DND-41 (cell line): ENCODE results near the gene IFI6.
"Not testable (repeated sequence)": the region's sequence is repeated elsewhere in the genome, so short reads cannot be mapped to it uniquely, and the experiment has no call there.

ENCODE experiments used
- CTCF ChIP-seq: IDR thresholded peaks from 2 replicates; pipeline ENCODE4 v1.5.1; 2012; ENCODE audit warnings: borderline replicate concordance, low read length, moderate library complexity, mild to moderate bottlenecking; ENCODE audit not compliant: poor library complexity, severe bottlenecking; ENCODE audit errors: extremely low read depth
- EZH2 ChIP-seq: IDR thresholded peaks from 3 replicates; pipeline ENCODE4 v1.6.1; 2012; ENCODE audit warnings: borderline replicate concordance, low read depth, mild to moderate bottlenecking, moderate library complexity, low read length, inconsistent platforms; ENCODE audit not compliant: severe bottlenecking

DNA sequence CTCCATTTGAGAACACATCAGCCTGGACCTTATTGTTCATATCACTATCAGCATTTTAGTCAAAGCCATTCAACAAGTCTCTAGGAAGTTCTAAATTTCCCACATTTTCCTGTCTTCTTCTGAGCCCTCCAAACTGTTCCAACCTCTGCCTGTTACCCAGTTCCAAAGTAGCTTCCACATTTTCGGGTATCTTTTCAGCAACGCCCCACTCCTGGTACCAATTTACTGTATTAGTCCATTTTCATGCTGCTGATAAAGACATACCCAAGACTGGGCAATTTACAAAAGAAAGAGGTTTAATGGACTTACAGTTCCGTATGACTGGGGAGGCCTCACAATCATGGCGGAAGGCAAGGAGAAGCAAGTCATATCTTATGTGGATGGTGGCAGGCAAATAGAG is 9.6 kb upstream of the IFI6 start:
- TF ChIP-seq CTCF, EZH2: not testable (repeated sequence)
